Measurements from ENCODE around the gene CDHR2. TPM values are rescaled to one million over a fixed set of nuclear protein-coding genes. Genes with fewer than 3 reads are reported as not detected.

The CDHR2 gene
- total RNA-seq, 1 donor from 2014 or later: under 0.01 TPM

- no peak for DNase-seq (ENCODE audit: low read depth in 2 of 2)
These were observed 91.5 kb downstream of the CDHR2 start for GRCh38 chr5:176640616-176641015.

GRCh38 chr5:176642675-176643490 is 93.7 kb downstream of the CDHR2 start:
- DNase-seq (ENCODE audit: low read depth in 2 of 2): no peak

- DNase-seq (ENCODE audit: low read depth in 2 of 2): no peak
These were observed 94.5 kb downstream of the CDHR2 start for GRCh38 chr5:176643491-176644219.

GRCh38 chr5:176644294-176644693 is 95.2 kb downstream of the CDHR2 start:
- no peak for DNase-seq (ENCODE audit: low read depth in 2 of 2)

GRCh38 chr5:176644878-176645670 is 95.9 kb downstream of the CDHR2 start:
- DNase-seq (ENCODE audit: low read depth in 2 of 2): no peak

Other genes starting within 250 kb of the CDHR2 start
- gene KIAA1191, start 187.6 kb upstream of the CDHR2 start, total RNA-seq: 71.6 and 101 TPM in 2 replicates
- 6.0 and 11.9 TPM in 2 replicates for gene ARL10, start 183.9 kb upstream of the CDHR2 start, total RNA-seq
- 10.7 and 11.8 TPM in 2 replicates for gene NOP16, start 160.7 kb upstream of the CDHR2 start, total RNA-seq
- 36.3 and 55.5 TPM in 2 replicates for gene HIGD2A, start 160.6 kb upstream of the CDHR2 start, total RNA-seq
- gene CLTB, start 132.8 kb upstream of the CDHR2 start, total RNA-seq: 115 and 147 TPM in 2 replicates
- 48.4 and 56.5 TPM in 2 replicates for gene FAF2, start 101.0 kb upstream of the CDHR2 start, total RNA-seq
- 2.4 and 7.0 TPM in 2 replicates for gene RNF44, start 11.9 kb upstream of the CDHR2 start, total RNA-seq
- gene GPRIN1, start 60.8 kb downstream of the CDHR2 start, total RNA-seq: 4.5 and 4.8 TPM in 2 replicates
- 0.76 and 1.2 TPM in 2 replicates for gene SNCB, start 81.2 kb downstream of the CDHR2 start, total RNA-seq
- gene EIF4E1B, start 81.3 kb downstream of the CDHR2 start, total RNA-seq: under 0.01 TPM in 1 of 2 replicates, not detected in the other
- 36.5 and 47.7 TPM in 2 replicates for gene TSPAN17, start 98.1 kb downstream of the CDHR2 start, total RNA-seq

Data from dermis microvascular lymphatic vessel endothelial cell (primary cell).